T-cell (primary cell): Measurements from ENCODE around the gene ST8SIA4. TPM values are rescaled to one million over a fixed set of nuclear protein-coding genes. Genes with fewer than 3 reads are reported as not detected.

Experiments used
- ATAC-seq, 4 experiments: fragments of 200-7000 bp in 3 of 4; fragments of 150-1000 bp in 1 of 4; cut with Tn5 transposase; replicated peaks in 1 of 4; 1 replicate in 3 of 4; 2 replicates in 1 of 4; pipeline ENCODE4 v1.10.0; 2021; ENCODE audit warnings: moderate library complexity in 3 of 4, mild to moderate bottlenecking in 2 of 4, moderate number of reproducible peaks in 1 of 4
- CTCF ChIA-PET, 2 donors: fragments of 300-600 bp; sonication (Branson Sonifier 250); formaldehyde crosslinking; loops; one replicate each; lab custom pipeline; 2022; ENCODE audit warnings: antibody characterized with exemption in 2 of 2; lab: Charles Lee
- POLR2A ChIA-PET, 2 donors: fragments of 300-600 bp; sonication (Branson Sonifier 250); formaldehyde crosslinking; loops; one replicate each; lab custom pipeline; 2022; ENCODE audit warnings: antibody characterized with exemption in 2 of 2; lab: Charles Lee
- DNase-seq, 35 experiments: peaks; one replicate each; pipeline versions ENCODE4 v3.0.0 to v3.0.0-alpha.2; 2013 to 2023
- H3K27ac ChIP-seq: one replicate; pipeline ENCODE4 v1.5.1; 2013; ENCODE audit warnings: low read length
- H3K27me3 ChIP-seq, 2 experiments: replicated peaks in 1 of 2; 1 replicate in 1 of 2; 2 replicates in 1 of 2; pipeline versions ENCODE4 v1.6.1 to v1.7.0; 2013; ENCODE audit warnings: low read length in 1 of 2, mixed read lengths in 1 of 2; ENCODE audit not compliant: control insufficient read depth in 2 of 2, insufficient read depth in 2 of 2; ENCODE audit errors: extremely low read depth in 1 of 2
- H3K36me3 ChIP-seq, 2 donors: 1 replicate in 1 of 2; 2 replicates in 1 of 2; pipeline versions ENCODE4 v1.6.1 to v1.7.0; 2013; ENCODE audit warnings: low read length in 1 of 2; ENCODE audit not compliant: control insufficient read depth in 2 of 2, insufficient read depth in 1 of 2; ENCODE audit errors: extremely low read depth in 1 of 2
- H3K4me1 ChIP-seq, 2 experiments: 1 replicate in 1 of 2; 2 replicates in 1 of 2; pipeline versions ENCODE4 v1.6.1 to v1.7.0; 2013; ENCODE audit warnings: low read length in 2 of 2, mixed read lengths in 1 of 2; ENCODE audit not compliant: insufficient read depth in 2 of 2, control insufficient read depth in 1 of 2; ENCODE audit errors: extremely low read depth in 1 of 2
- H3K4me3 ChIP-seq, 2 donors: 1 replicate in 1 of 2; 2 replicates in 1 of 2; pipeline versions ENCODE4 v1.5.1 to v1.7.0; 2013; ENCODE audit warnings: mild to moderate bottlenecking in 2 of 2, low read length in 1 of 2, moderate library complexity in 1 of 2; ENCODE audit not compliant: control insufficient read depth in 1 of 2; ENCODE audit errors: extremely low read depth in 1 of 2
- H3K9me3 ChIP-seq: 2 replicates; pipeline ENCODE4 v1.7.0; 2013
- H3K27ac Mint-ChIP-seq, 2 donors: one replicate each; pipeline ENCODE4 v1.8.0; 2020 to 2021; ENCODE audit warnings: mild to moderate bottlenecking in 2 of 2, mixed read lengths in 2 of 2
- H3K27me3 Mint-ChIP-seq, 2 donors: one replicate each; pipeline ENCODE4 v1.8.0; 2021 to 2022; ENCODE audit warnings: mixed read lengths in 2 of 2
- H3K36me3 Mint-ChIP-seq: one replicate; pipeline ENCODE4 v1.8.0; 2021; ENCODE audit warnings: mixed read lengths
- H3K4me1 Mint-ChIP-seq, 3 donors: one replicate each; pipeline ENCODE4 v1.8.0; 2020 to 2022; ENCODE audit warnings: mixed read lengths in 3 of 3, mild to moderate bottlenecking in 1 of 3
- H3K4me3 Mint-ChIP-seq, 3 donors: one replicate each; pipeline ENCODE4 v1.8.0; 2020 to 2022; ENCODE audit warnings: mild to moderate bottlenecking in 3 of 3, mixed read lengths in 3 of 3, moderate library complexity in 3 of 3
- H3K9me3 Mint-ChIP-seq, 3 donors: one replicate each; pipeline ENCODE4 v1.8.0; 2020 to 2022; ENCODE audit warnings: mixed read lengths in 3 of 3
- WGBS: methylation state at CpG from one replicate; pipeline ENCODE4 v1.1.5; 2013; ENCODE audit warnings: missing lambda C conversion rate; ENCODE audit not compliant: insufficient coverage; 5-methylcytosine and 5-hydroxymethylcytosine counted together
- total RNA-seq, 35 experiments: library from RNA in 6 of 35; stranded (reverse) in 6 of 35; fragments of 120-200 nt in 1 of 35; gene quantifications; one replicate each; pipeline versions ENCODE4 v1.2.1 to v1.2.4 and lab custom pipeline; 2013 to 2026

ST8SIA4 gene
- total RNA-seq, 5 donors from 2014 or later (not counting 1 experiment from before 2014, with no cell fraction given): 27.0 to 36.9 (median 28.8) TPM

- no peak overlapping the region for H3K4me3 Mint-ChIP-seq
- no peaks in the 10 kb centered on the region for H3K36me3 ChIP-seq
- DNase-seq (no peak), ATAC-seq (no peak)
- H3K36me3 Mint-ChIP-seq: no peaks in the 10 kb centered on the region
- H3K27me3 Mint-ChIP-seq: no peaks in the 10 kb centered on the region
- H3K27me3 ChIP-seq: peaks cover 0 to 3% of the 10 kb centered on the region in 2 experiments
- no peak overlapping the region for H3K27ac ChIP-seq
- no peak overlapping the region for H3K27ac Mint-ChIP-seq
- 100% methylated on average over 2 of the region's 2 CpGs for WGBS
- no peaks in the 10 kb centered on the region for H3K4me1 ChIP-seq
- no peak overlapping the region for H3K4me3 ChIP-seq
- peaks cover 7 to 8% (median 7%) of the 10 kb centered on the region in 3 donors for H3K9me3 Mint-ChIP-seq
- POLR2A ChIA-PET: no interaction called here
- no peaks in the 10 kb centered on the region for H3K4me1 Mint-ChIP-seq
- H3K9me3 ChIP-seq: no peaks in the 10 kb centered on the region
- CTCF ChIA-PET: interaction anchor here in 1 of 2 donors (1.3 kb wide), 1 partner anchor 29 kb away, joined by 3 read pairs; no protein-coding TSS in a partner anchor
These were observed 103.9 kb downstream of the ST8SIA4 start for GRCh38 chr5:100799166-100799565.

DNA sequence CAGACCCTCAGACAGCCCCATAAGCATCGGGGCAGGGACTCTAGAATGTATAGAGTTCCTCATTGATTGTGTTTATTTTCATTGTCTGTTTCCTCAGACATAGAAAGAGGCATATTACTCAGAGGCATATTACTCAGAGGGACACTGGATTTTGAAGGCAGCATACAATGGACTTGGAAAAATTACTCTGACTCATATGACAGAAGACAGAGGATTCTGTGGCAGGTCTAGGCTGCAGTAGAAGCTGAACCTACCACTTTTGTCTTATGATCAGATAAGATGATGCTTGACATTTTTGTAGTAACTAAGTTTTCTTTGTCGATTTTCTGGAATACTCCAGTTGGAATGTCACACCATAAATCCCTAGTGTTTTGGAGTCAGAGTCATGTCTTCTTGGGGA is 105.2 kb downstream of the ST8SIA4 start:
- no peaks in the 10 kb centered on the region for H3K36me3 Mint-ChIP-seq
- H3K4me3 Mint-ChIP-seq: no peak overlapping the region
- DNase-seq (no peak), ATAC-seq (no peak)
- Histone ChIP-seq H3K36me3 (no peaks in the 10 kb centered on the region), H3K27me3 (peaks cover 0 to 10% of the 10 kb centered on the region in 2 experiments), H3K27ac (no peak overlapping the region), H3K4me3 (no peak overlapping the region), H3K4me1 (no peaks in the 10 kb centered on the region), H3K9me3 (no peaks in the 10 kb centered on the region)
- H3K27me3 Mint-ChIP-seq: no peaks in the 10 kb centered on the region
- POLR2A ChIA-PET: no interaction called here
- peaks cover 7 to 11% (median 7%) of the 10 kb centered on the region in 3 donors for H3K9me3 Mint-ChIP-seq
- CTCF ChIA-PET: no interaction called here
- no CpG with 5 or more reads among the region's 2 CpGs for WGBS
- no peak overlapping the region for H3K27ac Mint-ChIP-seq
- no peaks in the 10 kb centered on the region for H3K4me1 Mint-ChIP-seq

GRCh38 chr5:100796851-100797250 is 106.2 kb downstream of the ST8SIA4 start:
- Histone ChIP-seq H3K9me3 (no peaks in the 10 kb centered on the region), H3K27ac (no peak overlapping the region), H3K36me3 (no peaks in the 10 kb centered on the region), H3K4me3 (no peak overlapping the region), H3K27me3 (peaks cover 0 to 10% of the 10 kb centered on the region in 2 experiments), H3K4me1 (no peaks in the 10 kb centered on the region)
- Mint-ChIP-seq H3K4me1 (no peaks in the 10 kb centered on the region), H3K9me3 (peaks cover under 1 to 4% (median 3%) of the 10 kb centered on the region in 3 donors), H3K36me3 (peaks cover 3% of the 10 kb centered on the region), H3K4me3 (no peak overlapping the region), H3K27me3 (no peaks in the 10 kb centered on the region), H3K27ac (no peak overlapping the region)
- DNase-seq (no peak), ATAC-seq (no peak)
- ChIA-PET CTCF (no interaction called here), POLR2A (interaction anchor here in 1 of 2 donors (0.9 kb wide), 1 partner anchor 20 kb away, joined by 3 read pairs; no protein-coding TSS in a partner anchor)
- WGBS: 100% methylated on average over 1 of the region's 3 CpGs

- DNase-seq (no peak), ATAC-seq (no peak)
- Mint-ChIP-seq H3K4me3 (no peak overlapping the region), H3K27me3 (peaks cover 5 to 9% of the 10 kb centered on the region in 2 donors), H3K36me3 (peaks cover 3% of the 10 kb centered on the region), H3K4me1 (peaks cover 0 to 3% (median 0%) of the 10 kb centered on the region in 3 donors), H3K27ac (no peak overlapping the region), H3K9me3 (peaks cover 0 to 3% (median 3%) of the 10 kb centered on the region in 3 donors)
- Histone ChIP-seq H3K36me3 (no peaks in the 10 kb centered on the region), H3K27me3 (peaks cover 0 to 12% of the 10 kb centered on the region in 2 experiments), H3K9me3 (no peaks in the 10 kb centered on the region), H3K27ac (no peak overlapping the region), H3K4me1 (peaks cover 0 to 3% of the 10 kb centered on the region in 2 experiments), H3K4me3 (no peak overlapping the region)
- ChIA-PET POLR2A (no interaction called here), CTCF (no interaction called here)
- 95% methylated on average over 2 of the region's 4 CpGs for WGBS
These were observed 108.2 kb downstream of the ST8SIA4 start for GRCh38 chr5:100794844-100795243.

DNA sequence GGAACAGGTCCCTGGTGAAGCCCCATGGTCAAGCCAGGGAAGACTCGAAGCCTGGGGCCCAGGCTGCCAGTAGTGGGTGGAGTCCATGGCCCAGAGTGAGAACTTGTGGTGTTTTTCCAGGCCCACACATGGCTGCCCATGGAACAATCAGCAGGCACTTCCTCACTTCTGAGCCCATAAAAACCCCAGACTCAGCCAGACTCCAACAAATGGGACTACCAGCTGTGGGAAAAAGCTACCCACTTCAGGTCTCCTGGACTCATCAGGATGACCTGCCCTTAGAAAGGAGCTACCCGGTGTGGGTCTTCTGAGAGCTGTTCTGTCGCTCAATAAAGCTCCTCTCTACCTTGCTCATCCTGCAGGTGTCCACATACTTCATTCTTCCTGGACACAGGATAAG is 108.9 kb downstream of the ST8SIA4 start:
- WGBS: 80% methylated on average over 1 of the region's 3 CpGs
- peaks cover 3% of the 10 kb centered on the region for H3K36me3 Mint-ChIP-seq
- H3K4me3 Mint-ChIP-seq: no peak overlapping the region
- no peak overlapping the region for H3K27ac Mint-ChIP-seq
- POLR2A ChIA-PET: no interaction called here
- ATAC-seq: no peak
- Histone ChIP-seq H3K4me3 (no peak overlapping the region), H3K4me1 (peaks cover 0 to 3% of the 10 kb centered on the region in 2 experiments), H3K36me3 (no peaks in the 10 kb centered on the region), H3K27me3 (peaks cover 0 to 12% of the 10 kb centered on the region in 2 experiments), H3K27ac (no peak overlapping the region), H3K9me3 (no peaks in the 10 kb centered on the region)
- H3K4me1 Mint-ChIP-seq: peaks cover 0 to 6% (median 0%) of the 10 kb centered on the region in 3 donors
- CTCF ChIA-PET: no interaction called here
- H3K27me3 Mint-ChIP-seq: peaks cover 7 to 11% of the 10 kb centered on the region in 2 donors
- H3K9me3 Mint-ChIP-seq: peaks cover 0 to 3% (median 3%) of the 10 kb centered on the region in 3 donors
- no peak for DNase-seq

- Histone ChIP-seq H3K27me3 (peaks cover 0 to 12% of the 10 kb centered on the region in 2 experiments), H3K9me3 (no peaks in the 10 kb centered on the region), H3K27ac (no peak overlapping the region), H3K4me3 (no peak overlapping the region), H3K4me1 (peaks cover 0 to 3% of the 10 kb centered on the region in 2 experiments), H3K36me3 (no peaks in the 10 kb centered on the region)
- Mint-ChIP-seq H3K36me3 (peaks cover 3% of the 10 kb centered on the region), H3K27me3 (peaks cover 7 to 11% of the 10 kb centered on the region in 2 donors), H3K4me1 (peaks cover 0 to 6% (median 0%) of the 10 kb centered on the region in 3 donors), H3K4me3 (no peak overlapping the region), H3K9me3 (peaks cover 0 to 3% (median 3%) of the 10 kb centered on the region in 3 donors), H3K27ac (no peak overlapping the region)
- DNase-seq: no peak
- WGBS: 87% methylated on average over 2 of the region's 3 CpGs
- POLR2A ChIA-PET: no interaction called here
- CTCF ChIA-PET: no interaction called here
- ATAC-seq: no peak
These were observed 110.3 kb downstream of the ST8SIA4 start for GRCh38 chr5:100792781-100793180.
